Keratinocyte (primary cell): Measurements from ENCODE around the gene PAGE1.

Source experiments
- EZH2 ChIP-seq: IDR thresholded peaks from one replicate; pipeline ENCODE4 v1.6.1; 2012; ENCODE audit warnings: inconsistent platforms, mild to moderate bottlenecking, low read length, moderate library complexity
- TF ChIP-seq, protein P1 (sequence below), 3 experiments: IDR thresholded peaks in 1 of 3; conservative IDR thresholded peaks in 1 of 3; optimal IDR thresholded peaks in 1 of 3; 2 replicates in 2 of 3; 3 replicates in 1 of 3; pipeline versions ENCODE3 to v1.5.1; 2011; ENCODE audit warnings: low read length in 3 of 3, mild to moderate bottlenecking in 3 of 3, moderate library complexity in 2 of 3, control low read depth in 1 of 3, inconsistent platforms in 1 of 3; ENCODE audit not compliant: insufficient read depth in 2 of 3; ENCODE audit errors: extremely low read depth in 1 of 3

GRCh38 chrX:49725401-49725800 lies 29.6 kb upstream of the PAGE1 start:
- TF ChIP-seq, protein P1, sequence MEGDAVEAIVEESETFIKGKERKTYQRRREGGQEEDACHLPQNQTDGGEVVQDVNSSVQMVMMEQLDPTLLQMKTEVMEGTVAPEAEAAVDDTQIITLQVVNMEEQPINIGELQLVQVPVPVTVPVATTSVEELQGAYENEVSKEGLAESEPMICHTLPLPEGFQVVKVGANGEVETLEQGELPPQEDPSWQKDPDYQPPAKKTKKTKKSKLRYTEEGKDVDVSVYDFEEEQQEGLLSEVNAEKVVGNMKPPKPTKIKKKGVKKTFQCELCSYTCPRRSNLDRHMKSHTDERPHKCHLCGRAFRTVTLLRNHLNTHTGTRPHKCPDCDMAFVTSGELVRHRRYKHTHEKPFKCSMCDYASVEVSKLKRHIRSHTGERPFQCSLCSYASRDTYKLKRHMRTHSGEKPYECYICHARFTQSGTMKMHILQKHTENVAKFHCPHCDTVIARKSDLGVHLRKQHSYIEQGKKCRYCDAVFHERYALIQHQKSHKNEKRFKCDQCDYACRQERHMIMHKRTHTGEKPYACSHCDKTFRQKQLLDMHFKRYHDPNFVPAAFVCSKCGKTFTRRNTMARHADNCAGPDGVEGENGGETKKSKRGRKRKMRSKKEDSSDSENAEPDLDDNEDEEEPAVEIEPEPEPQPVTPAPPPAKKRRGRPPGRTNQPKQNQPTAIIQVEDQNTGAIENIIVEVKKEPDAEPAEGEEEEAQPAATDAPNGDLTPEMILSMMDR (optimal IDR thresholded peaks at IDR 0.05 in 1 of 3, IDR thresholded peaks at IDR 0.05 in 1 of 3, conservative IDR thresholded peaks at IDR 0.05 in 1 of 3; ENCODE audit: extremely low read depth in 1 of 3, insufficient read depth in 2 of 3, low read length in 3 of 3), result no peak
- TF ChIP-seq EZH2, result no peak
